HG02759 (cell line): ENCODE measurements around the gene MBNL2.

Source experiments
- ATAC-seq: cut with Tn5 transposase; IDR thresholded peaks from one replicate; pipeline ENCODE4 v1.9.1; 2021; ENCODE audit warnings: mild to moderate bottlenecking, moderate library complexity; ENCODE audit not compliant: unreplicated experiment

MBNL2 gene

DNA sequence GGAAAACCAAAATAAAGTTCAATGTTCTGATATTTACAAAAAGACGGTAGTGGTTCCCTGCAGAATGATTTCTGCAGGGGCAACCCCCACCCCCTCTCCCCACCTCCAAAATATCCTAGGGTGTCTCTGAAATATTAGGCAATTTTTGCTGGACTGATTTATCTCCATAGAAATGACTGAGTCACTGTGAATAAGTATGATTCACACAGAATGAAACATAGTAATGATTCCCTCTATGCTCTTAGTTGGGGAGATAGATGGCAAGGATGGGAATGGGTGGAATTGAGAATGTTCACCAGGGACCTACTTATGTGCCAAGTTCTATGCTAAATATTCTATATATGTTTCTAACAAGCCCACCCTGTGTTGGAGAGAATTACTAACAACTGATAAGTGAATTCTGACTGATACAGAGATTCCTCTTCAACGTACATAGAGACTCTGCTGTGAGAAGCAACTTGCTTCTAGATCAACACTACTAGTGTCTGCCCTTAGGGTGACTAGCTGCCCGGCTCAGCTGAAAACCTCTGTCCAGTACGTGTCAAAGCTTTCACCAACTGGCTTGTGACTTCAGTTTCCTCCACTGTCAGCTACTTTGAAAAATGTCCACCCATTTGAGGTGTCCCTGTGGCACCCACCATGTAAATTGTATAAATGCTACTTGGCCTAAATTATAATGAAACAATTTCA, 173.5 kb downstream of the MBNL2 start:
- no peak for ATAC-seq

DNA sequence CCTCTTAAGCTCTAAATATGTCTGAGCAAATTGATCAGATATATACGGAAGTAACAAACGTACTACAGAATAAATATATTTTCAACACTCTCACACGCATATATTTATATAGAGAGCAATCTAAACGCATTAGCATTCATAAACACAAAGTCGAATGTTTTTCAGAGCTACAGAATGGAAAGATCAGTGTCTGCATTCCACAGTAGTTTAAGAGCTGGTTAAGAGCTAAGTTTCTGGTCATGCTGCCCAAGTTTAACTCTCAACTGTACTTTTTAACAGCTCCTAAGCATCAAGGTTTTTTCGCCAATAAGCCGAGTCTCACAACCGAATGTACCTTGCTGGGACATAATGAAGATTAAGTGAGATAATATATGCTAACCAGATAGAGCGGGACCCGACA, 175.1 kb downstream of the MBNL2 start:
- no peak for ATAC-seq

DNA sequence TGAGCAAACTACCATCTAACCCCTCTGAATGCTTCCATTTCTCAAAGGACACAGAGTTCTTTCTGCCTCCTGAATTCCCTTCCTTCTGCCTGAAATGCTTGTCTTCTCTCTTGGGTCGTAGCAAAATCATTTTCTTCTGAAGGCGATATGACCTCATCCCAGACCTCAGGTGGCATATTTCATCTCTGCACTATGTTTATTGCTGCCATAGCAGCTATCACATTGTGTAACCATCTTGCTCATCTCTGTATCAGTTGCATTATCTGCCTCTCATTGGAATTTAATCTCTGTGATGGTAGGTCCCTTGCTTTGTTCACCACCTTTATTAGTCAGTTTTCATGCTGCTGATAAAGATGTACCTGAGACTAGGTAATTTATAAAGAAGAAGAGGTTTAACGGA, 179.3 kb downstream of the MBNL2 start:
- ATAC-seq: no peak

DNA sequence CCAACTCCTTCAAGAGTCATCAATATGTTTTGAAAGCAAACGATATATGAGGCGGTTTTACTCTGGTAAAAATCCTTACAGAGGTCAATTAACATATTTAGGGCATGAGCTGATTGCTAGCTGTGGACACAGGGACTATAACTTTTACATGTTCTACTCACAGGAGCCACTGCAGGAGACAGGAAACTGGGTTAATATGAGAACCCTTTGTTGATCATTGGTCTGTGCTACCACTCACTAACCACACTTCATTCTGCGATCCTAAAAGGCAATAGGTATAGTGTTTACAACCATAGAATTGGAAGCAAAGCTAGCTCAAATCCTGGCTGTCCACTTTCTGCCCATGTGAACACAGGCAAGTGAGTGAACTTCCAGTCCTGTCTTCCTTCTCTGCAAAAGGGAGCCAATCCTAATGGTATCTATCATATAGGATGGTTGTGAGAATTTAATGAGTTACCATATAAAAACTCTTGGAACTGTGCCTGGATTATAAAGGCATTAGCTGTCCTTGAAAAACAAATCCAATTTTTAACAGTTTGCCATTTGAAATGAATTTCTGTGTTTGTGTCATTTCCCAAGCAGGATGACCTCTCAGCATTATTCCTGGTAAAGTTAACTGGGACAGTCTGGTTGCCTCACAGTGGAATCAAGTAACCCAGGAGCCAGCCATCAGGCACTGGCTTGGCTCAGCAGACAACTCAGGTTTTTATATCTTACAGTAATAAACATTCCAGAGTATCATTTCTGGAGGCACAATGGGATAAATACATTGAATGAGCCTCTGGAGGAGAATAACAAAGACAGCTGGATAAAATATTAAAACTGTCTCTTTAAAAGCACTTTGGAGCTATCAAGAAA, 182.0 kb downstream of the MBNL2 start:
- no peak for ATAC-seq

DNA sequence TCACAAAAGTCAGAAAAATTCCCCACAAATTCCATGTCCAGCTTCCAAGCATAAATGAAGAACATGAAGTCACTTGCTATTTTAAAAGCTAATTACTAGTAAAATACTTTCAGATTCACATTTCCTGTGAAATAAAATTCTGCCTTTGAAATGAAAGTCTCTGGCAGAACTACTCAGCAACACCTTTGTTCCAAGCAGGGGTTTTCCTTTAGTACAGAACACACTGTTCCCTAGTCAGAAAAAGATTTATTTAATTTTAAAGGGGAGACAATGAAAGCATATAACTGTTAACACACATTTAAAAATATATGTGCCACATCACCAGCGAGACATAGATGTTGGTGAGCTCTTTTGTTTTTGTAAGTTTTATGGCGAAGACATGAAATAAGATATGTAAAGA, 185.4 kb downstream of the MBNL2 start:
- no peak for ATAC-seq

DNA sequence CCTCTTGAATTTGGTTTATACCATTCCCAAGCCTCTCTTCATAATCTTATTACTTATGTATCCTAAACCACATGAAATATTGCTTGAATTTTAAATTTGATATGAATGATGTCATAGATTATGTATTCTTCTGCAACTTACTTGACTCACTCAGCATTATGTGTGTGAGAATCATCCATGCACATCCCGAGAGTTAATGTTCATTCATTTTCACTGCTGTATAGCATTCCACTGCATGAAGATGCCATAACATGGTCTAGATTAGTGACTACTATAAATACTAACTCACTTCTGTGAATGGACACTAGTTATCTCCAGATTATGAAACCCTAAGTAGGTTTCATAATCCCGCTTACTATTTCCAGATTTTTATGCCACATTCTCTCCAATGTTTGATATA, 186.8 kb downstream of the MBNL2 start:
- no peak for ATAC-seq

DNA sequence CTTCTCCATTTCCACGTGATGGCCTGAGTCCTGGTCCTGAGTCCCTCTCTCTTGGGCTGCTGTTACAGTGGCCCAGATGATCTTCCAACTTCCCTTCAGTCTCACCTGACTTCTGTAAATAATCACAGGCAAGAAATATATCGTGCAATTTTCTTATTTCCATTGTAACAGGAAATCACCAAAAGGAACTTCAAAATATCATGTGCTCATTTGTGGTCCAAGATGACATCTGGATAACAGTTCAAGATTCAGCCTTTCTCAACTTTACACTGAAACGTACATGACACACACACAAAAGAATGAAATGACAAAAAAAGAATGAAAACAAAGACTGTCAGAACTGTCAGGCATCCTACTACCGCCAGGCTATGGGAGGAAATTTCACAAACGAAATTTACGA, 189.9 kb downstream of the MBNL2 start:
- ATAC-seq: no peak

DNA sequence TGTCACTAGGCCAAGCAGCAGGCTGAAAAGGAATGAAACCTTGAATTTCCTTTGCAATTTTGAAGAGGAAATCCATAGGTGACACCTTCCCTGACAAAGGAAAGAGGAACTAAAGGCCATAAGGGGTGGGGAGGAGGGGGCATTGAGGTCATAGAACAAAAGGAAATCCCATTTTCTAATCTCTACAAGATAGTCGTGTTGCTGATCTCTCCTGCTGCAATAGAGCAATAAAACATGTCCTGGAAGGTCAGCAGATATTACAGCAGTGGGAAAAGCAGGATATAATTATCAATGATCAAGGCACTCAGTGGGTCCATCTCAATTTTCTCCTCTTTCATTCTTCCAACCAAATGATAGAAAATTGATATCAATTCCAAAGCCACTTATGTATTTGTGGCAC, 191.6 kb downstream of the MBNL2 start:
- ATAC-seq: no peak

DNA sequence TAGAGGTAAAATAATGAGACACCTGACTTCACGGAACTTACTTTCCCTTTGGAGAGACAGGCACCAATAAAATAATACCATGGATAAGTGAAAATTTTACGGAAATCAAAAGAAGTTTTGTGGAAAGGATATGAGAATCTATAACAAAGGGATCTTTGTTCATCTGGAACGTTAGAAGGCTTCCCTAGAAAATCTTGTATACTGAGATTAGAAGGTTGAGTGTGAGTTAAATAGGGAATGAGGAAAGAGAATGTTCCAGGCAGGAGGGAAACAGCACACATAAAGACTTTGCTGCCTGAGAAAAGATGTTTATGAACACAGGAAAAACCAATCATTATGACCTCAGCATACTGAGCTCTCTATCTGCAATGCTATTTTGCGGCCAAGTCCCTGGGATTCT, 192.3 kb downstream of the MBNL2 start:
- ATAC-seq: no peak

DNA sequence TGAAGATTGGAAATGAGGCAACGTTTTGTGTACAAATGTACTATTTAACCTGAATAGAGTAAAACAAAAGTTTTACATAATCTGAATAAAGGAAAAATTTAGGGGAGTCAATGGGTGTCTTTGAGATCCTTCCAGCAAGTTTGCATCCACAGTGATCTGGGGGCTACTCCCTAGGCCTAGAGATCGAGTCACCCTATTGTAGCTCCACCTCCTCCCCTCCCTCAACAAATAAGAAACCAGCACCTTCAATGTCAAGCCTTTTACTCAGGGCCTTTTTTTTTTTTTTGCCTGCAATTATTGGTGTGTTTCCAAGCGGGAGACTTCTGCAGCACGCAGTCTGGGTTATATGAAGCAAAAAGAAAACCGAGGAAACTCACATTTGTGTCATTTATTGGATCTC, 195.6 kb downstream of the MBNL2 start:
- ATAC-seq: no peak

DNA sequence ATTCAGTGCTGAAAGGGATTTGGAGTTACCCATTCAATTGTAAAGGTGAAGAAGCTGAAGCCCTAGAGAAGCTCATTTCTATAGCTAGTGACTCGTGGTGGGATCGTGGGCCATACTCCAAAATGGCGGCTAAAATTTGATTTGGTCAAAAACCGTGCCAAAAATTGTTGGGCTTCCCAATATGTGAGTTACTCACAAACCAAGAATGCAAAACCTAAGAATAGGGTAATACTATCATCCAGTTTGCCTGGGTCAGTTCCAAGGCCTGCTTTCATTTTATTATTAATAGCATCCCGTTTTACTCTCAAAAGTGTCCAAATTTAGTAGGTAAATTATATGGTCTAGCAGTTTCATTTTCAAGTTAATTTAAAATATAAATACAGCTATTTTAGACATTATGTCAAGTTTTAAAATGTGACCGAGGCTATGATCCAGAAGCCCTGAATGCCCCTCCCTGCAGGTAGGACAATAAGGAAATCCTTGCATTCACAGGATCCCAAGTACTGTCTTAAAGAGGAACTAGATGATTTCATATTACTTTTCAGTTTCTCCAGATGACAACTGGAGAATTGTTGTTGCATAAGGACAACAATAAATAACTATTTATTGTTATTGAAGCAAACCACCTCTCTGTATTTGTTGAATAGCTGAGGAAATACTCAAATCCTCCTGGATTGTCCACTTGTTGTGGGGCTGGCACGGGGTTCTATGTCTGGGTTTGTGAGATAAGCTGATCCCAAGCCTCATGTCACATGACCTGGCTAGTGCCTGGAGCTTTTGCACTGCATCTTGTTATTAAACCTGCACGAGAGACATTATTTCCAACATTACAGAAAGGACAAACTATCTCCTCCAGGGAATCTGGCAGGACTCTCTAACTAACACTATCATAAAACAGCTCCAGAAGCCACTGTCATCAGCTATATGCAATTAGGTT, 200.3 kb downstream of the MBNL2 start:
- no peak for ATAC-seq

DNA sequence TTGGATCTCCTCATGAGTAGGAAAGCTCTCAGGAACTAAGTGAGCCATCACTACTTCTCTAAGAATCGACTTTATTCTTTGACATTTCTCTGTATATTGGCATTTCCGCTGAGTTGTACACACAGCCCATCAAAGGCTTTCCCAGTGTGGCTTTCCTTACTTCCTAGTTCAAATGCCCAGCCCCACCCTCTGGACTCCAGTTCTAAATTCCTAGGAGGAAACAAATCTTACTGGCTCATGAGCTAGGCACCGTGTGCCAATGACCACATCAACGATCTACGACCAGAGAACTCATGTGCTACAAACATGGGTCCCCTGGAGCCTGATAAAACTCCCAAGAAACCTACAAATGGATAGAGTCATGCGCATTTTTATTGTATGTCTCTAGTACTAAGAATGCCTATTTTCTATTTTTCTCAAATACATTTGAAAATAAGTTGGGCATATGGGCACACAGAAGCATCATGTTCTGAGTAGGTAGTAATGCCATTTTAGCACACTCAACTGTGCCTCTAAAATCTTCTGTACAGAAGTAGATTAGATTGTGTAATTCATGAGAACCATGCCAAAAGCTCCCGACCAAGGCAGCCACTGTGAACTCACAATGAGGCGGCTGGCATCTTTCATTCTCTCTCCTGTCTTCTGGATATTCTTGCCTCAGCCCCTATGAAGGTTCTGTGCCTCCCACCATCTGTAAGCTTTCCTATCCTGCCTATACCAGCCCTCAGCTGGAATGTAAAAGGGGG, 201.3 kb downstream of the MBNL2 start:
- ATAC-seq: no peak

DNA sequence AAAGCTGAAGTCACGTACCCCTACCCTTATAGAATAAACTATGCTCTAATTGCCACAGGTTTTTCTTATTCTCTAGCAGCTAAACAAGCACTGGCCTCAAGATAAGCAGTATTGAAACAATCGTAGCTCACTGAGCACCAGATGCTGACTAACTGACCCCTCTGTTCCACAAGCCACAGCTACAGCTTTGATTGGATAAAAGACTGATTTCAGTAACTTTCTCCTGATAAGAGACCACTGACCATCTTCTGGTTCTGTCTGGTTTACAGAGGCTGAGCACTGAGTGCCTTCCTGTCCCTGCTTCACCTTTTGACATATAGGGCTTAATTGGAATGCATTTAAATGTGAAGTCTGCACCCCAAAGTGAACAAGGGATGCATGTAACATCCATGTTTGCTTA, 203.5 kb downstream of the MBNL2 start:
- no peak for ATAC-seq

DNA sequence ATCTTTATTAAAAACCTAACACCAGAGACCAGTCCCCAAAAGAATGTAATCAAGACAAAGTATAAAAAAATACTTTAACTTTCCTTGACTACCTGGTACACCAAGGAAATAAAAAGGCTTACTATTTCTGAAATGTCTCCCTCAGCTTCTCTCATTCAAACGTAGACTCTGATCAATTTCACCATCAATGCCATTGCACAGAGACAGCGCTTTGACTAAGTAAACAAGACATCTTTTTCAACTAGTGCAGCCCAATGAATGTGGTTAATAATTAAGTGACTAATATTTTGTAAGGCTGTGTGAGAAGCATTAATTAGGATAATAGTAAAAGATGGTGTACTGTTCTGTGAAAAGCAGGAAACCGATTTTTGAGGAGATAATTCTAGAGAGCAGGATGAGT, 204.6 kb downstream of the MBNL2 start:
- no peak for ATAC-seq

DNA sequence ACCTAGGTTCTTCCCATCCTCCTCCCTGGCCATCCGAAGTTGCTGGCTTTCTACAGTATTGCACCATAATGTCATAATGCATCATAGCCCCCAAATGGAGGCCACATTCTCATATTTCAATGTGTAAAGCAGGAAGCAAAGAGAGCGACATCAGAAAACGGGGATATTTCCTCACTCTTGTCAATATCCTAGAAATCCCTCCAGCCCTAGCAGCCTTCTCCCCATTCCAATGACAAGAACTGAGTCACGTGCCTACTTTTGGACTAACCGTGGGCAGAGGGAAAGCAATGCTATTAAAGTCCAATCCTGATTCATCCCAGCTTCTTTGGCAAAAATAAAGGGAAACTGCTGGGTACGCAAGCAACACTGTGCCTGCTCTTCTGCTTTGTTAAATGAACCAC, 207.5 kb downstream of the MBNL2 start:
- ATAC-seq: no peak

DNA sequence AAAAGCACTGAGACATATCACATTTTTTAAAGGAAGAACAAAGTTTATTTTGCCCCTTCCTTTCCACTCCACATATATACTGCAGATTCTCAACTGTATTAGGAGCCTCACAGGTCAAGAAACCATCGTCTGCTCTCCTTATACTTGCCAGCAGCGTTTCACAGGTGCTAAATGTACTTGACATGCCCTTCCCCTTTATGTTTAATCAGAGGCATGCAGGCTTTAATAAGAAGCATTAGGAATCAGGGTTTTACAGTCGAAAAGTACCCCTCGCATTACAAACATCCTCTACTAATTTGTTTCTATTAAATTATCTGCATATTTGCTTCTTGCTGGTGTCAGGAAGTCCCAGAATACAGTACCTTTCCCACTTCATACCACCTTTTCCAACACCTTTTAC, 208.2 kb downstream of the MBNL2 start:
- ATAC-seq: no peak

DNA sequence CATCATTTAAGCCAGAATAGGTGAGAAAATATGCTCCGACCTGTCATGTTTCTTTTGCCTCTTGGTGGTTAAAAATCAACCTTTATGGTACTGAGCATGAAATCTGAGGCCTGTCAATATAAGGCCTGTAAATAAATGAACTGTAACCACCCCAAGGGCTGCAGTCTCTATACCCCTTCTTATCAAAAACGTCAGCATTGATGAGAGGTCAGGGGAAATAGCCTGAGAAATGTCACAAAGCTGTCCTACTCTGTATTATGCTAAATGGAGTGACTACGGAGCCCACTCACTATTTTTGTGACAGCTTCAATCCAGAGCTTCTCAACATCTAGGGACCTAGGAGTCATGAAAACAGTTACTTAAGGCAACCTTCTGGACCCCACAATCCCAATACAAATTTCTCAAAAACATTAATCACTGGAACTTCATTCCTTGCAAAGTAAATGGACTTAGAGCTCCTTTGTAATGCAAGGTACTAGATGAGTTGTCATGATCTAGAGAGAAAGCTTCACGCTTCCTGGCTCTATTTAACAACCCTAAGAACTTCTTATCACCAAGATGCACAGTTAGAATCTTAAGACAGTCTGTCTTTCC, 209.1 kb downstream of the MBNL2 start:
- ATAC-seq: no peak

DNA sequence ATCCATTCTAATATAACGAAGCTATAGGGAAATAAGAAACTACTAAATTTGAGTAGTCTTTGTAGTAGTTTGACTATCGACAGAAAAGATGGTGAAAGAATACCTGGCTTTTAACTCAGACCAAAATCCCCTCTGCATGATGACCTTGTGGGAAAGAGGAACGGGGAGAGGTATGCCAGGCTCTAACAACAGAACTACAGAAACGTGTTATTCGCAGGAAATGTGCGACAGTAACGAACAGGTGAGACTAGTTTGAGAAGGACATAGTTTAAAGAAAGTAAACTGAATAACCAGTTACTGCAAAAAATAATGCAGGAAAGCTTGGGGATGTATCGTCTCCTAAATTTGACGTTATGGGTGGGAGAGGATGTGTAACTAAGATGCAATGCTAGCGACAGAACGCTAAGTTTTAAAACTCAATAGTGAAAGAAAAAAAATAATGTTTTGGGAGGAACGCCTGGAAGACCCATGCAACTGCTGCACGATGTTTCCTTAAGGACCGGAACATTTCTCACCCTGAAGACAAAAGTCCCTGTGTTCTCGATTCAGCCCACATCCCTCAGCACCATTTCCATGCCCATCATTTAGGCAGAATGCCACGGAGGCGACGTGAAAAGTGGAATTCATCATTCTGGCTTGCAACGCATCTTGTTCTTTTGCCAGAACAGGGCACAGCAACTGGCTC, 210.2 kb downstream of the MBNL2 start:
- no peak for ATAC-seq

DNA sequence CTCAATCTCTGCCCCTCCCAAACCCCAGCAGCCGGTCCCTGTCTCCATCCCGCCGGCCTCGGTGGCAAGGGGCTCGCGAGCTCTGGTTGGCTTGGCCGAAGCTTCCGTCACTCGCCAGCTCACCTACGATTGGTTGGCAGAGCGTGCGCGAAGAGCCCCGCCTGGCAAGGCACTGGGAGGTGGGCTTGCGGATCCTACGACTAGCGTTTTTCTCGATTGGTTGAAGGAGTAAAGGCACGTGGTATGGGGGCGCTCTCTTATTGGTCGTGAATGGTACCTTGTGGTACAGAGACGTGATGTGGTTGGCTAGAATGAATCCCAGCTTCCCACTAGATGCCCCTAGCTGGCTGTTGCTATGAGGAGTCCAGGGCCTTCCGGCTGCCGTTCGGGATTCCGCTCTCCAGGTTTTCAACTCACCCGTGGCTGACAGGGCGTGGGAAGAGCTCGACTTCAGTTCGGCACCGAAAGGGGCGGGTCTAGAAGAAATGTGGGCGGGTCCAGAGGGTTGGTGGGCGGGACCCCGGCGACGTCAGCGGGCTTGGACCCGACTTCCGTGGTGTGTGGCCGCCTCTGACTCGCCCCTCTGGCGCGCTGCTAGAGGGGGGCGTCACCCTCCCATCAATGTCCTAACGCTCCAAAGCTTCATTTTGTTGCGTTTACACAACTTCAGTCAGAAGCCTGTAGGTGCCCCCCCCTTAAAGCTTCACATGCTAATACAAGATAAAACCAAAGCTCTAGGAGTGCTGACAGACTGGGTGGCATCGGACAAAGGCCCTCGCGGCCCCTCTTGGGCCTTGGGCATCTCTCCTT, 211.0 kb downstream of the MBNL2 start:
- ATAC-seq: peak; percentile 76
